Ovary (tissue), 3 donors: ENCODE measurements around the gene CAMTA1.

Experiments used
- EP300 ChIP-seq: sonication (generic); formaldehyde crosslinking; IDR thresholded peaks from one replicate; pipeline ENCODE4 v1.6.1; 2017; ENCODE audit warnings: antibody characterized with exemption
- POLR2A ChIP-seq: fragments of 450-650 bp; IDR thresholded peaks from one replicate; pipeline ENCODE4 v1.6.1; 2017; ENCODE audit warnings: antibody characterized with exemption, mild to moderate bottlenecking, moderate library complexity
- TF ChIP-seq, protein P1 (sequence below), 3 donors: fragments of 450-650 bp in 2 of 3; fragments of 200-600 bp in 1 of 3; IDR thresholded peaks; one replicate each; pipeline versions ENCODE4 v1.5.1 to v1.8.0; 2016 to 2022; ENCODE audit warnings: antibody characterized with exemption in 3 of 3, mild to moderate bottlenecking in 1 of 3
- donor health status: DM: no; HTN: no; CAD: no.

- TF ChIP-seq POLR2A (no peak), EP300 (no peak)
- TF ChIP-seq, protein P1, sequence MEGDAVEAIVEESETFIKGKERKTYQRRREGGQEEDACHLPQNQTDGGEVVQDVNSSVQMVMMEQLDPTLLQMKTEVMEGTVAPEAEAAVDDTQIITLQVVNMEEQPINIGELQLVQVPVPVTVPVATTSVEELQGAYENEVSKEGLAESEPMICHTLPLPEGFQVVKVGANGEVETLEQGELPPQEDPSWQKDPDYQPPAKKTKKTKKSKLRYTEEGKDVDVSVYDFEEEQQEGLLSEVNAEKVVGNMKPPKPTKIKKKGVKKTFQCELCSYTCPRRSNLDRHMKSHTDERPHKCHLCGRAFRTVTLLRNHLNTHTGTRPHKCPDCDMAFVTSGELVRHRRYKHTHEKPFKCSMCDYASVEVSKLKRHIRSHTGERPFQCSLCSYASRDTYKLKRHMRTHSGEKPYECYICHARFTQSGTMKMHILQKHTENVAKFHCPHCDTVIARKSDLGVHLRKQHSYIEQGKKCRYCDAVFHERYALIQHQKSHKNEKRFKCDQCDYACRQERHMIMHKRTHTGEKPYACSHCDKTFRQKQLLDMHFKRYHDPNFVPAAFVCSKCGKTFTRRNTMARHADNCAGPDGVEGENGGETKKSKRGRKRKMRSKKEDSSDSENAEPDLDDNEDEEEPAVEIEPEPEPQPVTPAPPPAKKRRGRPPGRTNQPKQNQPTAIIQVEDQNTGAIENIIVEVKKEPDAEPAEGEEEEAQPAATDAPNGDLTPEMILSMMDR (IDR thresholded peaks at IDR 0.05) = no peak
These were observed 226.6 kb downstream of the CAMTA1 start for GRCh38 chr1:7011826-7012225.
